Uterus (tissue), 4 donors: Measurements from ENCODE around the gene SPIRE1. TPM values are rescaled to one million over a fixed set of nuclear protein-coding genes. Genes with fewer than 3 reads are reported as not detected.

Experiments used
- DNase-seq, 2 donors: peaks; one replicate each; pipeline ENCODE4 v3.0.0-alpha.2; 2019 to 2020
- H3K27ac ChIP-seq, 2 donors: fragments of 200-600 bp; sonication (generic); 1 replicate in 1 of 2; 2 replicates in 1 of 2; pipeline ENCODE4 v1.5.1; 2016 to 2018
- H3K27me3 ChIP-seq, 2 donors: fragments of 200-600 bp; sonication (generic); one replicate each; pipeline ENCODE4 v1.5.1; 2018 to 2019; ENCODE audit warnings: control low read depth in 1 of 2
- H3K36me3 ChIP-seq, 2 donors: fragments of 200-600 bp; sonication (generic); one replicate each; pipeline ENCODE4 v1.5.1; 2019; ENCODE audit warnings: control low read depth in 1 of 2
- H3K4me1 ChIP-seq, 2 donors: fragments of 200-600 bp; sonication (generic); one replicate each; pipeline ENCODE4 v1.5.1; 2018 to 2019; ENCODE audit warnings: control low read depth in 1 of 2
- H3K4me3 ChIP-seq, 2 donors: fragments of 200-600 bp; sonication (generic); 1 replicate in 1 of 2; 2 replicates in 1 of 2; pipeline ENCODE4 v1.5.1; 2018 to 2019; ENCODE audit warnings: mild to moderate bottlenecking in 1 of 2
- H3K9me3 ChIP-seq, 2 donors: fragments of 200-600 bp; sonication (generic); one replicate each; pipeline ENCODE4 v1.5.1; 2019; ENCODE audit warnings: control low read depth in 1 of 2
- POLR2A ChIP-seq, 2 donors: fragments of 450-650 bp; IDR thresholded peaks; one replicate each; pipeline ENCODE4 v1.6.1; 2016; ENCODE audit warnings: antibody characterized with exemption in 2 of 2, mild to moderate bottlenecking in 1 of 2, moderate library complexity in 1 of 2
- intact Hi-C: fragments of 100-400 bp; cut with DNase I; formaldehyde crosslinking; loops from one replicate; pipeline ENCODE4 v1.15.1; 2023; ENCODE audit warnings: low total_unique reads
- total RNA-seq, 4 donors: library from RNA; depleted of rRNA in 3 of 4; stranded (reverse); fragments of >200 nt in 3 of 4; gene quantifications; one replicate each; pipeline versions ENCODE4 v1.1.0 to v1.2.4, GENCODE V29; 2014 to 2023
- TF ChIP-seq, protein P1 (sequence below), 4 experiments: fragments of 200-600 bp in 2 of 4; fragments of 450-650 bp in 2 of 4; sonication (generic) in 2 of 4; IDR thresholded peaks; one replicate each; pipeline ENCODE4 v1.5.1; 2016 to 2019; ENCODE audit warnings: antibody characterized with exemption in 4 of 4, mild to moderate bottlenecking in 2 of 4, moderate library complexity in 1 of 4
- donor health status: DM: yes; HTN: yes; CAD: no.

SPIRE1 gene
- total RNA-seq, 4 donors from 2014 or later, result 12.9 to 78.1 (median 27.5) TPM

DNA sequence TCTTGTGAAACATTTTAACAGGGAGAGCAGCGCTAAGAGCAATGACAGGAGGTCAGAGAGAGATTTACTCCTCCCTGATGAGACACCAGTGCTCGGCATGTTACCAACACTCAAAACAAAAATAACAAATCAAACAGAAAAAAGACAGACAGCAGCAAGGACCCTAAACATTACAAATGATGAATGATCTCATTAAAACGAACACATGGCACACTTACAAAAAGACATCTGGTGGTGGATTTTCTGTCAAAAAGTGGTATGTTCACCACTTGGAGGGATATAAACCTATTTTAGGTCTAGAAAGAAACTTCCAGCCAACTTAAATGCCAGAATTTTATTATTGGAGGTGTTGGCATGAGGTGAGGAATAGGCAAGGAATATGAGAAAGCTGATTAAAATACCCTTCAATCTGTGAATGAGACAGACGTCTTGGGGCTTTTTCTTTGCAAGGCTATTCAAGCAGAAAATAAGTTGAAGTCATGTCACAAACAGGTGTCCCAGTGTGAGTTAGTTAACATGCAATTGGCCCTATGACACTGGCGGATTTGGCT lies 137.4 kb downstream of the SPIRE1 start:
- DNase-seq, result peak in 1 of 2 donors; percentile 21
- Histone ChIP-seq H3K27me3 (no peaks in the 10 kb centered on the region), H3K4me1 (no peaks in the 10 kb centered on the region), H3K4me3 (no peak overlapping the region), H3K27ac (peak overlapping the region in 1 of 2 donors; percentile 2), H3K9me3 (no peaks in the 10 kb centered on the region), H3K36me3 (no peaks in the 10 kb centered on the region)
- intact Hi-C loops, result no loop called here
- TF ChIP-seq POLR2A (IDR thresholded peaks at IDR 0.05), result no peak
- TF ChIP-seq, protein P1, sequence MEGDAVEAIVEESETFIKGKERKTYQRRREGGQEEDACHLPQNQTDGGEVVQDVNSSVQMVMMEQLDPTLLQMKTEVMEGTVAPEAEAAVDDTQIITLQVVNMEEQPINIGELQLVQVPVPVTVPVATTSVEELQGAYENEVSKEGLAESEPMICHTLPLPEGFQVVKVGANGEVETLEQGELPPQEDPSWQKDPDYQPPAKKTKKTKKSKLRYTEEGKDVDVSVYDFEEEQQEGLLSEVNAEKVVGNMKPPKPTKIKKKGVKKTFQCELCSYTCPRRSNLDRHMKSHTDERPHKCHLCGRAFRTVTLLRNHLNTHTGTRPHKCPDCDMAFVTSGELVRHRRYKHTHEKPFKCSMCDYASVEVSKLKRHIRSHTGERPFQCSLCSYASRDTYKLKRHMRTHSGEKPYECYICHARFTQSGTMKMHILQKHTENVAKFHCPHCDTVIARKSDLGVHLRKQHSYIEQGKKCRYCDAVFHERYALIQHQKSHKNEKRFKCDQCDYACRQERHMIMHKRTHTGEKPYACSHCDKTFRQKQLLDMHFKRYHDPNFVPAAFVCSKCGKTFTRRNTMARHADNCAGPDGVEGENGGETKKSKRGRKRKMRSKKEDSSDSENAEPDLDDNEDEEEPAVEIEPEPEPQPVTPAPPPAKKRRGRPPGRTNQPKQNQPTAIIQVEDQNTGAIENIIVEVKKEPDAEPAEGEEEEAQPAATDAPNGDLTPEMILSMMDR (IDR thresholded peaks at IDR 0.05), result no peak

GRCh38 chr18:12518832-12519531 lies 138.9 kb downstream of the SPIRE1 start:
- Histone ChIP-seq H3K27me3 (no peaks in the 10 kb centered on the region), H3K9me3 (no peaks in the 10 kb centered on the region), H3K4me1 (no peaks in the 10 kb centered on the region), H3K27ac (no peak overlapping the region), H3K36me3 (no peaks in the 10 kb centered on the region), H3K4me3 (no peak overlapping the region)
- TF ChIP-seq POLR2A (IDR thresholded peaks at IDR 0.05), result no peak
- TF ChIP-seq, protein P1 (IDR thresholded peaks at IDR 0.05), result no peak
- intact Hi-C loops, result no loop called here
- no peak for DNase-seq

DNA sequence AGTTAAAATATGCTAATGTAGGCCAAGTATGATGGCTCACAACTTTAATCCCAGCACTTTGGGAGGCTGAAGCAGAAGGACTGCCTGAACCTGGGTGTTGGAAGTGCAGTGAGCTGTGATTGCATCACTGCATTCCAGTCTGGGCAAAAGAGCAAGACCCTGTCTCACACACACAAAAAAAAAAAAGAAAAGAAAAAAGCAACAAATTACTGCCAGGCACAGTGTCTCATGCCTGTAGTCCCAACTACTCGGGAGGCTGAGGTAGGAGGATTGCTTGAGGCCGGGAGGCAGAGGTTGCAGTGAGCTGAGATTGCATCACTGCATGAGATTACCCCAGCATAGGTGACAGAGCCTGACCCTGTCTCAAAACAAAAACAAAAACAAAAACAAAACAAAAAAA lies 139.6 kb downstream of the SPIRE1 start:
- Histone ChIP-seq H3K9me3 (no peaks in the 10 kb centered on the region), H3K36me3 (no peaks in the 10 kb centered on the region), H3K27ac (no peak overlapping the region), H3K27me3 (no peaks in the 10 kb centered on the region), H3K4me1 (no peaks in the 10 kb centered on the region), H3K4me3 (no peak overlapping the region)
- DNase-seq, result no peak
- no peak for TF ChIP-seq POLR2A (IDR thresholded peaks at IDR 0.05)
- TF ChIP-seq, protein P1 (IDR thresholded peaks at IDR 0.05), result no peak
- intact Hi-C loops, result no loop called here

- Histone ChIP-seq H3K4me1 (no peaks in the 10 kb centered on the region), H3K4me3 (no peak overlapping the region), H3K36me3 (no peaks in the 10 kb centered on the region), H3K27ac (no peak overlapping the region), H3K27me3 (no peaks in the 10 kb centered on the region), H3K9me3 (no peaks in the 10 kb centered on the region)
- TF ChIP-seq, protein P1 (IDR thresholded peaks at IDR 0.05), result no peak
- TF ChIP-seq POLR2A (IDR thresholded peaks at IDR 0.05), result no peak
- no peak for DNase-seq
- intact Hi-C loops, result no loop called here
Measured at GRCh38 chr18:12517142-12517825, 140.6 kb downstream of the SPIRE1 start.

GRCh38 chr18:12516049-12516630 lies 141.8 kb downstream of the SPIRE1 start:
- Histone ChIP-seq H3K4me1 (no peaks in the 10 kb centered on the region), H3K36me3 (no peaks in the 10 kb centered on the region), H3K27me3 (no peaks in the 10 kb centered on the region), H3K9me3 (no peaks in the 10 kb centered on the region), H3K27ac (no peak overlapping the region), H3K4me3 (no peak overlapping the region)
- DNase-seq, result no peak
- no peak for TF ChIP-seq POLR2A (IDR thresholded peaks at IDR 0.05)
- TF ChIP-seq, protein P1 (IDR thresholded peaks at IDR 0.05), result no peak
- intact Hi-C loops, result no loop called here
